Panc1 (cell line): ENCODE measurements around the gene NPHP1.

Experiments used
- CTCF ChIP-seq: fragments of 450-650 bp; IDR thresholded peaks from 2 replicates; pipeline ENCODE4 v1.5.1; 2017; ENCODE audit warnings: mild to moderate bottlenecking
- POLR2AphosphoS5 ChIP-seq: IDR thresholded peaks from 2 replicates; pipeline ENCODE4 v1.6.1; 2012; ENCODE audit warnings: mild to moderate bottlenecking, low read depth, low read length, moderate library complexity
- REST ChIP-seq, 2 experiments: IDR thresholded peaks; 2 replicates each; pipeline ENCODE4 v1.6.1; 2011 to 2012; ENCODE audit warnings: low read depth in 2 of 2, control low read depth in 1 of 2, low read length in 1 of 2, mild to moderate bottlenecking in 1 of 2, moderate library complexity in 1 of 2; ENCODE audit not compliant: insufficient read depth in 1 of 2
- SIN3A ChIP-seq: IDR thresholded peaks from 2 replicates; pipeline ENCODE4 v1.6.1; 2012; ENCODE audit warnings: low read depth, mild to moderate bottlenecking, low read length, moderate library complexity, borderline replicate concordance; ENCODE audit not compliant: insufficient read depth
- TCF7L2 ChIP-seq: IDR thresholded peaks from 2 replicates; pipeline ENCODE4 v1.6.1; 2011; ENCODE audit warnings: mild to moderate bottlenecking, low read depth, low read length, inconsistent platforms

- no peak for TF ChIP-seq CTCF
- TF ChIP-seq SIN3A = no peak
- no peak for TF ChIP-seq REST (IDR thresholded peaks at IDR 0.05; ENCODE audit: insufficient read depth in 1 of 2, low read depth in 2 of 2, low read length in 1 of 2)
- peak; percentile 27; the same call in 1 of the 2 replicates for TF ChIP-seq POLR2AphosphoS5
- TF ChIP-seq TCF7L2 = no peak
Measured at GRCh38 chr2:110107092-110108079, 97.4 kb downstream of the NPHP1 start.
